ENCODE results near the gene FIGLA. TPM values are rescaled to one million over a fixed set of nuclear protein-coding genes. Genes with fewer than 3 reads are reported as not detected.
A peak's percentile ranks its signal among the peaks of the same experiment; 100 is the strongest.

Gene FIGLA
- total RNA-seq, 1 donor from 2014 or later = not detected

- H3K79me2 ChIP-seq (ENCODE audit: insufficient read depth, low read length) = no peaks in the 10 kb centered on the region
- FAIRE-seq (no peak), DNase-seq (ENCODE audit: low read depth) (no peak)
- TF ChIP-seq CTCF (IDR thresholded peaks at IDR 0.05; ENCODE audit: insufficient read depth, low read depth, low read length) (no peak), EZH2 (IDR thresholded peaks at IDR 0.05; ENCODE audit: insufficient read depth, low read length) (no peak)
- H3K4me1 ChIP-seq (ENCODE audit: insufficient read depth, low read length) = no peaks in the 10 kb centered on the region
- no peak overlapping the region for H3K27ac Mint-ChIP-seq (ENCODE audit: unreplicated experiment)
- no peaks in the 10 kb centered on the region for H4K20me1 ChIP-seq (ENCODE audit: insufficient read depth, low read length)
- no peak overlapping the region for H3K4me2 ChIP-seq (ENCODE audit: low read length)
- H3K9me3 ChIP-seq (ENCODE audit: insufficient read depth, low read depth, low read length) = peaks cover 2% of the 10 kb centered on the region
- no peak overlapping the region for H3K27ac ChIP-seq (ENCODE audit: low read depth, low read length)
- H3K4me3 Mint-ChIP-seq (ENCODE audit: unreplicated experiment) = no peak overlapping the region
- H3K9ac ChIP-seq (ENCODE audit: low read length) = no peak overlapping the region
- peaks cover 6% of the 10 kb centered on the region for H3K9me3 Mint-ChIP-seq (ENCODE audit: unreplicated experiment)
- no peak overlapping the region for H2AFZ ChIP-seq (ENCODE audit: low read depth, low read length)
- H3K36me3 Mint-ChIP-seq (ENCODE audit: low read depth, unreplicated experiment) = no peaks in the 10 kb centered on the region
- peaks cover 37% of the 10 kb centered on the region for H3K27me3 Mint-ChIP-seq (ENCODE audit: low read depth, unreplicated experiment)
- no peak overlapping the region for H3K4me3 ChIP-seq (ENCODE audit: insufficient read depth, low read depth, low read length)
- H3K27me3 ChIP-seq (ENCODE audit: insufficient read depth, low read length) = peaks cover 3% of the 10 kb centered on the region
- H3K36me3 ChIP-seq (ENCODE audit: insufficient read depth, low read length) = no peaks in the 10 kb centered on the region
- H3K4me1 Mint-ChIP-seq (ENCODE audit: low read depth, unreplicated experiment) = peaks cover 2% of the 10 kb centered on the region
Observed at GRCh38 chr2:70830366-70830765, 39.9 kb upstream of the FIGLA start.

GRCh38 chr2:70829916-70830315 is 39.5 kb upstream of the FIGLA start:
- Mint-ChIP-seq H3K9me3 (ENCODE audit: unreplicated experiment) (peaks cover 9% of the 10 kb centered on the region), H3K4me1 (ENCODE audit: low read depth, unreplicated experiment) (peaks cover 2% of the 10 kb centered on the region), H3K27ac (ENCODE audit: unreplicated experiment) (no peak overlapping the region), H3K36me3 (ENCODE audit: low read depth, unreplicated experiment) (no peaks in the 10 kb centered on the region), H3K4me3 (ENCODE audit: unreplicated experiment) (no peak overlapping the region), H3K27me3 (ENCODE audit: low read depth, unreplicated experiment) (peaks cover 32% of the 10 kb centered on the region)
- Histone ChIP-seq H3K4me2 (ENCODE audit: low read length) (no peak overlapping the region), H3K79me2 (ENCODE audit: insufficient read depth, low read length) (no peaks in the 10 kb centered on the region), H3K27me3 (ENCODE audit: insufficient read depth, low read length) (peaks cover 3% of the 10 kb centered on the region), H3K9ac (ENCODE audit: low read length) (no peak overlapping the region), H3K27ac (ENCODE audit: low read depth, low read length) (no peak overlapping the region), H3K36me3 (ENCODE audit: insufficient read depth, low read length) (no peaks in the 10 kb centered on the region), H3K9me3 (ENCODE audit: insufficient read depth, low read depth, low read length) (peaks cover 2% of the 10 kb centered on the region), H3K4me1 (ENCODE audit: insufficient read depth, low read length) (no peaks in the 10 kb centered on the region), H3K4me3 (ENCODE audit: insufficient read depth, low read depth, low read length) (no peak overlapping the region), H4K20me1 (ENCODE audit: insufficient read depth, low read length) (no peaks in the 10 kb centered on the region), H2AFZ (ENCODE audit: low read depth, low read length) (no peak overlapping the region)
- TF ChIP-seq EZH2 (IDR thresholded peaks at IDR 0.05; ENCODE audit: insufficient read depth, low read length) = no peak
- no peak for TF ChIP-seq CTCF (IDR thresholded peaks at IDR 0.05; ENCODE audit: insufficient read depth, low read depth, low read length)
- no peak for FAIRE-seq
- no peak for DNase-seq (ENCODE audit: low read depth)

- Histone ChIP-seq H3K4me2 (ENCODE audit: low read length) (no peak overlapping the region), H3K36me3 (ENCODE audit: insufficient read depth, low read length) (no peaks in the 10 kb centered on the region), H3K79me2 (ENCODE audit: insufficient read depth, low read length) (no peaks in the 10 kb centered on the region), H2AFZ (ENCODE audit: low read depth, low read length) (no peak overlapping the region), H3K27me3 (ENCODE audit: insufficient read depth, low read length) (peaks cover 3% of the 10 kb centered on the region), H3K9ac (ENCODE audit: low read length) (no peak overlapping the region), H3K4me3 (ENCODE audit: insufficient read depth, low read depth, low read length) (no peak overlapping the region), H4K20me1 (ENCODE audit: insufficient read depth, low read length) (no peaks in the 10 kb centered on the region), H3K27ac (ENCODE audit: low read depth, low read length) (no peak overlapping the region), H3K4me1 (ENCODE audit: insufficient read depth, low read length) (no peaks in the 10 kb centered on the region), H3K9me3 (ENCODE audit: insufficient read depth, low read depth, low read length) (peaks cover 2% of the 10 kb centered on the region)
- H3K4me1 Mint-ChIP-seq (ENCODE audit: low read depth, unreplicated experiment) = peaks cover 2% of the 10 kb centered on the region
- H3K9me3 Mint-ChIP-seq (ENCODE audit: unreplicated experiment) = peaks cover 9% of the 10 kb centered on the region
- FAIRE-seq (no peak), DNase-seq (ENCODE audit: low read depth) (peak; percentile 12)
- no peak overlapping the region for H3K27ac Mint-ChIP-seq (ENCODE audit: unreplicated experiment)
- H3K36me3 Mint-ChIP-seq (ENCODE audit: low read depth, unreplicated experiment) = no peaks in the 10 kb centered on the region
- TF ChIP-seq CTCF (IDR thresholded peaks at IDR 0.05; ENCODE audit: insufficient read depth, low read depth, low read length) (no peak), EZH2 (IDR thresholded peaks at IDR 0.05; ENCODE audit: insufficient read depth, low read length) (no peak)
- H3K27me3 Mint-ChIP-seq (ENCODE audit: low read depth, unreplicated experiment) = peaks cover 27% of the 10 kb centered on the region
- H3K4me3 Mint-ChIP-seq (ENCODE audit: unreplicated experiment) = no peak overlapping the region
Observed at GRCh38 chr2:70828914-70829824, 38.7 kb upstream of the FIGLA start.

All from astrocyte (in vitro differentiated cells and primary cell).